ENCODE measurements around the gene GPX2. TPM values are rescaled to one million over a fixed set of nuclear protein-coding genes. Genes with fewer than 3 reads are reported as not detected.

GPX2 gene
- total and polyA plus RNA-seq, 9 donors, result 0.24 to 1.3 (median 0.39) TPM; not detected in 1

DNA sequence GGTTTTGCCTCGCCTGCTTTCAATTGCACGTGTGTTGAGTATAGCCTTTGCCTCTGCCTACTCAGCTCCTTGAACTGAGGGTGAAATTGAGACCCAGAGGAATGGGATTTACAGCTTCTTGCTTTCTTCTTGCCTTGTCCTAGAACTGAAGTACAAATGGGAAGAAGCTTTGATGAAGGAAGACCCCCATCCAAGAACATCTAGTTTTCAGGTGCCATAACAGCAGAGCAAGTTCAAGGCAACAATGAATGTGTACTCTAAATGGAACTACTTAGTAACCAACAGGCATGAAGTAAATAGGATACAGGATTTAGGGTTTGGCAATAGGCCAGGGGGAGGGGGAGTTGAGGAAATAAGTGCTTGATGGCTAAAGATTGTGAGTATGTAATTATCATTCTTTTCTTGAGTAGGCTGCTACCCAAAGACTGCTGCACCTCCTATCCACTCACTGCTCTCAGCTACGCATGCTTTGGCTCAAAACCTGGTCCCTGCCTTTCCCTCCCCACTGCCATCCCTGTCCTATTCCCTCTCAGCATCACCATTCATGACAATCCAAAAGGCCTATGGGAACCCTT, 2.1 kb downstream of the GPX2 start:
- H3K27ac ChIP-seq (ENCODE audit: low read length), result no peak overlapping the region
- no peak overlapping the region for H3K4me3 ChIP-seq (ENCODE audit: low read length)
- DNase-seq, result no peak
- H3K9me3 ChIP-seq (replicated peaks; ENCODE audit: control insufficient read depth, low read depth, low read length), result no peaks in the 10 kb centered on the region
- peaks cover 19% of the 10 kb centered on the region for H3K4me1 ChIP-seq (ENCODE audit: control insufficient read depth, insufficient read depth, low read length)
- 100% methylated on average over 1 of the region's 3 CpGs for WGBS (ENCODE audit: insufficient coverage)
- H3K27me3 ChIP-seq (ENCODE audit: control insufficient read depth, insufficient read depth, low read length), result no peaks in the 10 kb centered on the region
- H3K36me3 ChIP-seq (ENCODE audit: control insufficient read depth, insufficient read depth, low read length), result peaks cover 12% of the 10 kb centered on the region

DNA sequence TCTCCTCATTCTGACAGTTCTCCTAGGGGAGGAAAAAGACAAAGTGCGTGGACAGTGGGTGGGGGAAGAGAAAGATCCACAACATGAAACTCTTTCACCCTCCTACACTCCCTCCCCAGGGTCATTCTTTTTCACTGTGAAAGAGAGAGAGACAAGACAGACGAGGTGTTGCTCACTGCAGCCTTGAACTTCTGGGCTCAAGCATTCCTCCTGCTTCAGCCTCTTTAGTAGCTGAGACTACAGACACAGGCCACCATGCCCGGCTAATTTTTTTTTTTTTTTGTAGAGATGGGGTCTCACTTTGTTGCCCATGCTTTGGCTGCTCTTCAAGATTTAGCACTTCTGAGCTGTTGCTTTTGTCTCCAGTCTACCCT, 2.7 kb downstream of the GPX2 start:
- no CpG with 5 or more reads among the region's 3 CpGs for WGBS (ENCODE audit: insufficient coverage)

DNA sequence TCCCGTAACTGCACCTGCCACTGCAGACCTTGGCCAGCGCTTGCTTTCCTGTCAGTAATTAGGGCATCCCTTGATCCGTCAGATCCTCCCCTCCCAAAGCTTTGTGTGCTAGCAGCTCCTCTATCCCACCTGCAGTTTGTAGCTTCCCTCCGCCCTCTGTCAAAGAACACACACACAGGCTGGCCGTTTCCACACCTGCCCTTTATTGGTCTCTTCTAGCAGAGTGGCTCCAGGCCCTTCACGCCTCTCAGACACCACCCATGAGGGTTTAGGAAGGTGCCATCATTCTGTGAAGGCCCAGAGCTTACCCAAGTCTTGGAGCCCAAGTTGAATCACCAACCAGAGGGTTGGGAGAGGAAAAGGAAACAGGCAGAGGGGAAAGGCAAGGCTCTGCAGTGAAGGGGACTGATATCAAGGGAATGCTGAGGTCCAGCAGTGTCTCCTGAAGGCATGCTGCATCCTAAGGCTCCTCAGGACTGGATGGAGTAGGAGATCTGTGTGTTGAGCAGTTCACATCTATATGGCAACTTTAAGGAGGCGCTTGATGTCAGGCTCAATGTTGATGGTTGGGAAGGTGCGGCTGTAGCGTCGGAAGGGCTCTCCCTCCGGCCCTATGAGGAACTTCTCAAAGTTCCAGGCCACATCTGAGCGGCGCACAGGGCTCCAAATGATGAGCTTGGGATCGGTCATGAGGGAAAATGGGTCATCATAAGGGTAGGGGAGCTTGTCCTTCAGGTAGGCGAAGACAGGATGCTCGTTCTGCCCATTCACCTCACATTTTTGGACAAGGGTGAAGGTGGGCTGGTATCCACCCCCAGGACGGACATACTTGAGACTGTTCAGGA, 3.4 kb downstream of the GPX2 start:
- Histone ChIP-seq H3K4me3 (ENCODE audit: low read length) (no peak overlapping the region), H3K9me3 (replicated peaks; ENCODE audit: control insufficient read depth, low read depth, low read length) (no peaks in the 10 kb centered on the region), H3K4me1 (ENCODE audit: control insufficient read depth, insufficient read depth, low read length) (peaks cover 15% of the 10 kb centered on the region), H3K27ac (ENCODE audit: low read length) (no peak overlapping the region), H3K27me3 (ENCODE audit: control insufficient read depth, insufficient read depth, low read length) (no peaks in the 10 kb centered on the region), H3K36me3 (ENCODE audit: control insufficient read depth, insufficient read depth, low read length) (peaks cover 11% of the 10 kb centered on the region)
- WGBS (ENCODE audit: insufficient coverage), result 90% methylated on average over 10 of the region's 17 CpGs
- DNase-seq, result no peak

More for the DNA sequence above, 2.7 kb downstream of the GPX2 start:
- Histone ChIP-seq H3K9me3 (replicated peaks; ENCODE audit: control insufficient read depth, low read depth, low read length) (no peaks in the 10 kb centered on the region), H3K27ac (ENCODE audit: low read length) (no peak overlapping the region), H3K27me3 (ENCODE audit: control insufficient read depth, insufficient read depth, low read length) (no peaks in the 10 kb centered on the region), H3K36me3 (ENCODE audit: control insufficient read depth, insufficient read depth, low read length) (peaks cover 12% of the 10 kb centered on the region), H3K4me1 (ENCODE audit: control insufficient read depth, insufficient read depth, low read length) (peaks cover 17% of the 10 kb centered on the region), H3K4me3 (ENCODE audit: low read length) (no peak overlapping the region)
- no peak for DNase-seq

DNA sequence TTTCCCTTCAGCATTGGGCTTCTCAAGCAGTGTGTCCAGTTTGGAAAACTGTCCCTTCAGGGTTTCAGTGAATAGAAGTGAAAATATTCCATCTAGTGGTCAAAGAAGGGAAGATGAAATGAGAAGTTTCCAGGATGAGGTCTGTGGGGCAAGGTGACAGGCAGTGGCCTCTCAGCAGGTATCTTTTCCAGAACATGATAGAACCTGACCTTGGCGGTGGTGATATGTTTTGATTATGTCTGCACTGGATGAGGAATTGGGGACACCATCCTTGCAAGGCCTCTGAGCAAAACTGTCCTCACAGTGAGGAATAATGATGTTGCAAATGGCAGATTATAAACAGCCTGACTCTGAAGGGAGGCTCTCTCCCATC, 4.7 kb downstream of the GPX2 start:
- peaks cover 9% of the 10 kb centered on the region for H3K36me3 ChIP-seq (ENCODE audit: control insufficient read depth, insufficient read depth, low read length)
- H3K4me1 ChIP-seq (ENCODE audit: control insufficient read depth, insufficient read depth, low read length), result peaks cover 10% of the 10 kb centered on the region
- H3K9me3 ChIP-seq (replicated peaks; ENCODE audit: control insufficient read depth, low read depth, low read length), result no peaks in the 10 kb centered on the region
- DNase-seq, result no peak
- H3K4me3 ChIP-seq (ENCODE audit: low read length), result no peak overlapping the region
- H3K27me3 ChIP-seq (ENCODE audit: control insufficient read depth, insufficient read depth, low read length), result no peaks in the 10 kb centered on the region
- H3K27ac ChIP-seq (ENCODE audit: low read length), result no peak overlapping the region
- 83% methylated on average over 1 of the region's 1 CpG for WGBS (ENCODE audit: insufficient coverage)

DNA sequence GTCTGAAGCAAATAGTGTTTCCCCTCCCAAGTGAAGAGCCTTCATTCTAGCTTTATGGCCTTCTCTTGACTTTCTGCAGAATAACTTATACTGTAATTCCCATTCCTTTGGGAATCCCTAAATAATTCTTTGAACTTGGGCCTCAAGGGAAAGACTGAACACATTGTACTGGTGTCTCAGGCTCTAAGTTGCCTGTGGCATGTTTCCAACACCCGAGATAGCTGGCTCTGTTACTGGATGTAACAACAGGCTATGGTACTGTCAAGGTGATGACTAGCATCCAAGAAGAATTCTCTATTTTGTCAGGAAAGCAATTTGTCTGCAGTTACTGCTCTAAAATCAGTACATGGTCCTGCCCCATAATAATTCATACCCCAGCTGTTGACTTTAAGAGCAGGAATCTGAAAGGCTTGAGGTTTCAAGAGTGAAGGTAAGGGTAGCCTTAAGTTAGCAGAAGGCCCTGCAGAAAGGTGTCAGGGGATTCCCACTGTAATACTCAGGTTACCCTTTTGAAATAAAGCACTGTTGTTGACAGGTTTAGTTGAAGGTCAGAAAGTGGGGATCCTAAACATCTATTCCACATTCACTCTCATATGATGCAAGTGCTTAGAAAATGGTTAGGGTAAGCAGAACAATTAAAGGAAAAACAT, 5.2 kb downstream of the GPX2 start:
- no peak overlapping the region for H3K27ac ChIP-seq (ENCODE audit: low read length)
- H3K9me3 ChIP-seq (replicated peaks; ENCODE audit: control insufficient read depth, low read depth, low read length), result no peaks in the 10 kb centered on the region
- H3K27me3 ChIP-seq (ENCODE audit: control insufficient read depth, insufficient read depth, low read length), result no peaks in the 10 kb centered on the region
- DNase-seq, result no peak
- peaks cover 10% of the 10 kb centered on the region for H3K4me1 ChIP-seq (ENCODE audit: control insufficient read depth, insufficient read depth, low read length)
- H3K36me3 ChIP-seq (ENCODE audit: control insufficient read depth, insufficient read depth, low read length), result peaks cover 10% of the 10 kb centered on the region
- no peak overlapping the region for H3K4me3 ChIP-seq (ENCODE audit: low read length)
- WGBS (ENCODE audit: insufficient coverage), result no CpG with 5 or more reads among the region's 1 CpG

DNA sequence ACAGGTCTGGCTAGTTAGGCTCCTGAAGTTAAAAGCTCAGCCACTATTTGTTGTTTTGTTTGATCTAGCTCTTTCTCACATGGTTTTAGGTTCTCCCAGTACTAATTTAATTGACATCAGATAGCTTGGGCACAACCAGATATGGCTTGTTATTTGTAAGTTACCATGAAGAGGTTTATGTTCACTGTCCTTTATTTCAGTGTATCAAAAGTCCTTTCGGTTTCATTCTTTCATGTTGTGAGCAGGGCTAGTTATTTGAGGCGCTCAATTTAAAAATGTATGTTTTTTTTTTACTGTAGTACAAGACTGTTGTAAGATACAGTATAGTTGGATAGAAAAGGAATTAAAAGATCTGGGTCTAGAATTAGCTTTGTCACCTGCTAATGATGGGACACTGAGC, 7.0 kb downstream of the GPX2 start:
- peaks cover 10% of the 10 kb centered on the region for H3K4me1 ChIP-seq (ENCODE audit: control insufficient read depth, insufficient read depth, low read length)
- no peaks in the 10 kb centered on the region for H3K9me3 ChIP-seq (replicated peaks; ENCODE audit: control insufficient read depth, low read depth, low read length)
- DNase-seq, result no peak
- H3K27me3 ChIP-seq (ENCODE audit: control insufficient read depth, insufficient read depth, low read length), result no peaks in the 10 kb centered on the region
- peak overlapping the region; percentile 30 for H3K27ac ChIP-seq (ENCODE audit: low read length)
- H3K4me3 ChIP-seq (ENCODE audit: low read length), result no peak overlapping the region
- H3K36me3 ChIP-seq (ENCODE audit: control insufficient read depth, insufficient read depth, low read length), result peaks cover 12% of the 10 kb centered on the region
- WGBS (ENCODE audit: insufficient coverage), result no CpG with 5 or more reads among the region's 2 CpGs

DNA sequence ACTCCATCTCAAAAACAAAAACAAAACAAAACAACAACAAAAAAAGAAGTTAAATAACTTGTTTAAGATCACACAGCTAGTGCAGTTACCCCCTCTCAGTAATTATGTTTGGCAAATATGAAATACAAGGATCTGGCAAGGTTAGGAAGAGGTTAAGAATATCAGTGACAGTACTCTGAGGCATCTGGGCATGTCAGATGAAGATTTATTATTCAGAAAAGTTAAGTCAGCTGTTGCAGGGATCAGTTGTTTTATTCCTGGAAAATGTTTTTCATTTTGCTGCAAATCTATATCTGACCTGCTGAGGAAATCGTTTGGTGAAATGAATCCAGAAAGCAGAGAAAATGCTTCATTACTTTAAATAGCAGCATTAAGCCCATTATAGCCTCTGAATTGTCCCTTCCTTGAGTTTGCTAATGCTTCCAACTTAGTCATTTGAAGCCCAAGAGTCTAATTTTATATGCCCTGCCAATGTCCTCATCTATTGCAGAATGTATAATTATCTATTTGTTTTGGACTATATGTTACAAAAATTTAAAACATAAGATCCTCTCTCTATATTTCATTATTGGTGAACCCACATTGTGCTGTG, 8.1 kb downstream of the GPX2 start:
- no CpG with 5 or more reads among the region's 1 CpG for WGBS (ENCODE audit: insufficient coverage)
- Histone ChIP-seq H3K27ac (ENCODE audit: low read length) (peak overlapping the region; percentile 80), H3K36me3 (ENCODE audit: control insufficient read depth, insufficient read depth, low read length) (peaks cover 12% of the 10 kb centered on the region), H3K4me1 (ENCODE audit: control insufficient read depth, insufficient read depth, low read length) (peaks cover 13% of the 10 kb centered on the region), H3K27me3 (ENCODE audit: control insufficient read depth, insufficient read depth, low read length) (no peaks in the 10 kb centered on the region), H3K9me3 (replicated peaks; ENCODE audit: control insufficient read depth, low read depth, low read length) (no peaks in the 10 kb centered on the region), H3K4me3 (ENCODE audit: low read length) (no peak overlapping the region)
- DNase-seq, result peak; percentile 37

DNA sequence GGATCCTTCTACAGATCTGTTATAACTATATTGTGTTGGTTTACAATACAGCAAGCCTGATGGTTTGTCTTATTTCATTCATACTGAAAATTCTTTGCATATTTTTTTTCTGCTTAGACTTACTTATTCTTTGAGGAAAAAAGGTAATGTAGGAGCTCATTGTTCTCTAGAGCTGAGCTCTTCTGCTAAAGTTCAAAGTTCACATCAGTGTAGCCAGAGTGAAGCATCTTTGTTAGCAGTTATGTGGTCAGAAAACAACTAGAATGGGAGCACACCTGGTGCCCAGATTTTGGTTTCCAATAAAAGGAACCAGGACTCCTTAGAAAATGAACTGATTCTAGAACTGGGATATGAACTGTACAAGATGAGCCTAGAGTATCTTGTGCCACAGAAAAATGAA, 10.3 kb downstream of the GPX2 start:
- Histone ChIP-seq H3K36me3 (ENCODE audit: control insufficient read depth, insufficient read depth, low read length) (peaks cover 20% of the 10 kb centered on the region), H3K4me1 (ENCODE audit: control insufficient read depth, insufficient read depth, low read length) (peaks cover 10% of the 10 kb centered on the region), H3K4me3 (ENCODE audit: low read length) (no peak overlapping the region), H3K9me3 (replicated peaks; ENCODE audit: control insufficient read depth, low read depth, low read length) (no peaks in the 10 kb centered on the region), H3K27ac (ENCODE audit: low read length) (no peak overlapping the region), H3K27me3 (ENCODE audit: control insufficient read depth, insufficient read depth, low read length) (no peaks in the 10 kb centered on the region)
- DNase-seq, result no peak

DNA sequence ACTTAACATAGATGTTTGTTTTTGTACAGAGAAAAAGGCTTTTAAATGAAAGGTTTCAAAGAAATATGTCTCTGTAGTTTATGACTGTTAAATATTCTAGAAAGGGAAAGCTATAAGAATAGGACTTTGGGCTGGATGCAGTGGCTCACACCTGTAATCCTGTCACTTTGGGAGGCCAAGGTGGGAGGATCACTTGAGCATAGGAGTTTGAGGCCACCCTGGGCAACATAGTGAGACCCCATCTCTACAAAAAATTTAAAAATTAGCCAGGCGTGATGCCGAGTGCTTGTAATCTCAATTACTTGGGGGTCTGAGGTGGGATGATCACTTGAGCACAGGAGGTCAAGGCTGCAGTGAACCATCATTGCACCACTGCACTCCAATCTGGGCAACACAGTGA, 11.4 kb downstream of the GPX2 start:
- no peak overlapping the region for H3K4me3 ChIP-seq (ENCODE audit: low read length)
- no peaks in the 10 kb centered on the region for H3K9me3 ChIP-seq (replicated peaks; ENCODE audit: control insufficient read depth, low read depth, low read length)
- no peaks in the 10 kb centered on the region for H3K27me3 ChIP-seq (ENCODE audit: control insufficient read depth, insufficient read depth, low read length)
- H3K27ac ChIP-seq (ENCODE audit: low read length), result no peak overlapping the region
- peaks cover 27% of the 10 kb centered on the region for H3K36me3 ChIP-seq (ENCODE audit: control insufficient read depth, insufficient read depth, low read length)
- peaks cover 6% of the 10 kb centered on the region for H3K4me1 ChIP-seq (ENCODE audit: control insufficient read depth, insufficient read depth, low read length)
- WGBS (ENCODE audit: insufficient coverage), result no CpG with 5 or more reads among the region's 2 CpGs
- no peak for DNase-seq
